Effector memory CD4-positive, alpha-beta T cell (primary cell): ENCODE measurements around the gene ZBED4.

Source experiments
- DNase-seq, 3 donors: peaks; one replicate each; pipeline ENCODE4 v3.0.0-alpha.2; 2020
- H3K27ac ChIP-seq: 2 replicates; pipeline ENCODE4 v1.7.0; 2013; ENCODE audit warnings: mild to moderate bottlenecking, low read length, moderate library complexity; ENCODE audit not compliant: insufficient read depth, poor library complexity, severe bottlenecking
- H3K27me3 ChIP-seq: replicated peaks from 2 replicates; pipeline ENCODE4 v1.7.0; 2013; ENCODE audit warnings: mild to moderate bottlenecking, low read length; ENCODE audit not compliant: insufficient read depth, control insufficient read depth, poor library complexity, severe bottlenecking
- H3K36me3 ChIP-seq: 2 replicates; pipeline ENCODE4 v1.7.0; 2013; ENCODE audit warnings: mild to moderate bottlenecking, low read length, moderate library complexity; ENCODE audit not compliant: control insufficient read depth, insufficient read depth
- H3K4me1 ChIP-seq: 2 replicates; pipeline ENCODE4 v1.7.0; 2013; ENCODE audit warnings: low read length, mild to moderate bottlenecking; ENCODE audit not compliant: control insufficient read depth, insufficient read depth, poor library complexity, severe bottlenecking
- H3K4me3 ChIP-seq: 2 replicates; pipeline ENCODE4 v1.7.0; 2013; ENCODE audit warnings: low read length, low read depth, mild to moderate bottlenecking; ENCODE audit not compliant: insufficient read depth, poor library complexity, severe bottlenecking
- H3K9me3 ChIP-seq: 2 replicates; pipeline ENCODE4 v1.7.0; 2013; ENCODE audit warnings: mild to moderate bottlenecking, low read length, moderate library complexity; ENCODE audit not compliant: control insufficient read depth

Gene ZBED4

DNA sequence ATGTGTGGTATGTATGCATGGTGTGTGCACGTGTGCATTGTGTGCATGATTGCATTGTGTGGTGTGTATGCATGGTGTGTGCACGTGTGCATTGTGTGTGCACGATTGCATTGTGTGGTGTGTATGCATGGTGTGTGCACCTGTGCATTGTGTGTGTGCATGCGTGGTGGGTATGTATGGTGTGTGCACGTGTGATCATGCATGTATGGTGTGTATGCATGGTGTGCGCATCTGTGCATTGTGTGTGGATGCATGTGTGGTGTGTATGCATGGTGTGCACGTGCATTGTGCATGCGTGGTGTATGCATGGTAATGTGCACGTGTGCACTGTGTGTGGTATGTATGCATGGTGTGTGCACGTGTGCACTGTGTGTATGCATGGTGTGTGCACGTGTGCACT is 47.8 kb downstream of the ZBED4 start:
- H3K36me3 ChIP-seq: peaks cover 24% of the 10 kb centered on the region
- H3K27ac ChIP-seq: no peak overlapping the region

GRCh38 chr22:49903322-49904039 is 49.8 kb downstream of the ZBED4 start:
- Histone ChIP-seq H3K36me3 (peaks cover 38% of the 10 kb centered on the region), H3K4me1 (no peaks in the 10 kb centered on the region), H3K27me3 (no peaks in the 10 kb centered on the region), H3K4me3 (no peak overlapping the region), H3K9me3 (no peaks in the 10 kb centered on the region), H3K27ac (no peak overlapping the region)
- DNase-seq: no peak

More for the DNA sequence above, 47.8 kb downstream of the ZBED4 start:
- Histone ChIP-seq H3K4me1 (no peaks in the 10 kb centered on the region), H3K9me3 (no peaks in the 10 kb centered on the region), H3K4me3 (no peak overlapping the region), H3K27me3 (no peaks in the 10 kb centered on the region)
- no peak for DNase-seq

- Histone ChIP-seq H3K9me3 (no peaks in the 10 kb centered on the region), H3K4me3 (no peak overlapping the region), H3K4me1 (no peaks in the 10 kb centered on the region), H3K36me3 (peaks cover 40% of the 10 kb centered on the region), H3K27me3 (no peaks in the 10 kb centered on the region), H3K27ac (no peak overlapping the region)
- no peak for DNase-seq
These were observed 50.4 kb downstream of the ZBED4 start for GRCh38 chr22:49904040-49904369.

GRCh38 chr22:49905465-49905864 is 51.8 kb downstream of the ZBED4 start:
- Histone ChIP-seq H3K9me3 (no peaks in the 10 kb centered on the region), H3K27ac (no peak overlapping the region), H3K4me1 (no peaks in the 10 kb centered on the region), H3K27me3 (no peaks in the 10 kb centered on the region), H3K36me3 (peaks cover 54% of the 10 kb centered on the region), H3K4me3 (no peak overlapping the region)
- DNase-seq: no peak

GRCh38 chr22:49906071-49906798 is 52.6 kb downstream of the ZBED4 start:
- no peak overlapping the region for H3K27ac ChIP-seq
- no peaks in the 10 kb centered on the region for H3K27me3 ChIP-seq
- no peak for DNase-seq
- H3K9me3 ChIP-seq: no peaks in the 10 kb centered on the region
- H3K36me3 ChIP-seq: peaks cover 56% of the 10 kb centered on the region
- H3K4me3 ChIP-seq: no peak overlapping the region
- no peaks in the 10 kb centered on the region for H3K4me1 ChIP-seq

DNA sequence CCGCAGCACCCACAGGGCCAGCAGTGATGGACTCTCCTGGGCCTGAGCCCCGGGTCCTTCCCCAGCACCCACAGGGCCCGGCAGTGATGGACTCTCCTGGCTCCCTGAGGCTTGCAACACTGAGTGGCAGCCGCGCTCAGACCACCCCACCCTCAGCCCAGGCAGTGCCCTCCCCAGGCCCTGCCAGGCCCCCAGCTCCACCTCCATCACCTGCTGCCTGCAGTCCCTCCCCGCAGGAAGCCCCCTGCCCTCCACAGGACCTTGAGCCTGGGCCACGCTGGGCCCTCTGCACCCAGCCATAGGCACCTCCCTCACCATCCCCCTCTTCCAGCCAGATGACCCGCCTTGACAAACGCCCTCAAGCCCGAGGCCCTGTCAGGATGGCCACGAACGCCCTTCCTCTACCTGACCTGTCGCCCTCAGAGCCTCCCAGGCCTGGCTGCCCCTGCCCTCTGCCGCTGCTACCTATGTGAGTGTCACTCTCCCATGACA is 53.2 kb downstream of the ZBED4 start:
- Histone ChIP-seq H3K36me3 (peaks cover 58% of the 10 kb centered on the region), H3K4me3 (no peak overlapping the region), H3K4me1 (no peaks in the 10 kb centered on the region), H3K27me3 (no peaks in the 10 kb centered on the region), H3K27ac (no peak overlapping the region), H3K9me3 (no peaks in the 10 kb centered on the region)
- DNase-seq: no peak

- Histone ChIP-seq H3K9me3 (no peaks in the 10 kb centered on the region), H3K27ac (no peak overlapping the region), H3K4me3 (no peak overlapping the region), H3K27me3 (no peaks in the 10 kb centered on the region), H3K36me3 (peaks cover 57% of the 10 kb centered on the region), H3K4me1 (no peaks in the 10 kb centered on the region)
- DNase-seq: no peak
These were observed 54.2 kb downstream of the ZBED4 start for GRCh38 chr22:49907807-49908206.

- peaks cover 52% of the 10 kb centered on the region for H3K36me3 ChIP-seq
These were observed 56.0 kb downstream of the ZBED4 start for GRCh38 chr22:49909476-49910205.

GRCh38 chr22:49910229-49911155 is 56.8 kb downstream of the ZBED4 start:
- no peaks in the 10 kb centered on the region for H3K9me3 ChIP-seq
- no peaks in the 10 kb centered on the region for H3K27me3 ChIP-seq
- H3K4me1 ChIP-seq: no peaks in the 10 kb centered on the region
- H3K4me3 ChIP-seq: no peak overlapping the region
- H3K36me3 ChIP-seq: peaks cover 52% of the 10 kb centered on the region
- no peak for DNase-seq
- H3K27ac ChIP-seq: no peak overlapping the region

More at GRCh38 chr22:49909476-49910205, 56.0 kb downstream of the ZBED4 start:
- no peak overlapping the region for H3K27ac ChIP-seq
- H3K9me3 ChIP-seq: no peaks in the 10 kb centered on the region
- H3K4me3 ChIP-seq: no peak overlapping the region
- no peak for DNase-seq
- H3K27me3 ChIP-seq: no peaks in the 10 kb centered on the region
- no peaks in the 10 kb centered on the region for H3K4me1 ChIP-seq
